Activated naive CD4-positive, alpha-beta T cell treated with anti-CD3 and anti-CD28 coated beads, Interleukin-2, amount 50 U/mL, for 24 hours (primary cell): Measurements from ENCODE around the gene HECW1.
"Not testable (repeated sequence)": the region's sequence is repeated elsewhere in the genome, so short reads cannot be mapped to it uniquely, and the experiment has no call there.

Experiments used
- H3K27ac Mint-ChIP-seq: one replicate; pipeline ENCODE4 v1.8.0; 2021; ENCODE audit warnings: mild to moderate bottlenecking, mixed read lengths
- H3K27me3 Mint-ChIP-seq: one replicate; pipeline ENCODE4 v1.8.0; 2021; ENCODE audit warnings: mixed read lengths
- H3K36me3 Mint-ChIP-seq: one replicate; pipeline ENCODE4 v1.8.0; 2021; ENCODE audit warnings: mixed read lengths
- H3K4me1 Mint-ChIP-seq: one replicate; pipeline ENCODE4 v1.8.0; 2021; ENCODE audit warnings: mixed read lengths
- H3K4me3 Mint-ChIP-seq: one replicate; pipeline ENCODE4 v1.8.0; 2021; ENCODE audit warnings: mild to moderate bottlenecking, mixed read lengths
- H3K9me3 Mint-ChIP-seq: one replicate; pipeline ENCODE4 v1.8.0; 2021; ENCODE audit warnings: mixed read lengths

The HECW1 gene

DNA sequence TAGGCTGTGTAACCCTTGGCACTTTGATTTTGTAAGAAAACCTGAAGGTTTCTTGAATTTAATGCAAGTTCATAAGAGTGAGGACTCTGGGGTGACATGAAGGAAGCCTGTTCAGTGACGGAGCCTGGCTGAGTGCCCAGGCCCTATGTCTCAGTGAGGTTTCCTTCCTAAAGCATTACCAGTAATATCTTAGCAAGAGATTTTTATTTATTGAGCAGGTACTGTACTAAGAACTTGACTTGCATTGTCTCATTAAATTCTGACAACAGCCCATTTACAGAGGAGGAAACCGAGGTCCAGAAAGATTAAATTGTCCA is 197.2 kb downstream of the HECW1 start:
- Mint-ChIP-seq H3K36me3 (no peaks in the 10 kb centered on the region), H3K4me3 (no peak overlapping the region), H3K9me3 (no peaks in the 10 kb centered on the region)

DNA sequence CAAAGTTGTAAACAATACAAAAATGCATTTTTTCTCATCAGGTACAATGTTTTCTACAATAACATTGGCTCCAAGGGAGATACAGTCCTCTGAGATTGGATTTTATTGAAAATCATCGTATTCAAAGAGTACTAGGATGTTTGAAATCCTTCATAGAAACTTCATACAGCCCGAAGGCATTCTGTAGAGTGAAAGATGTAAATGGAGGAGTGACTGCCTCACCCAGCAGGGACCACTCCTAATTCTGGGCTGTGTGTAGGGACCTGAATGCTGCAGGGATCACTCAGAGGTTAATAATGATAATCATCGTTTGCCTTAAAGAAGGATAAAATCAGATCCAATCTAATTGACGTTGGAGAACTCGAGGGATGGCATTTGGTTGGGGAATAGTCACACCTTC is 198.6 kb downstream of the HECW1 start:
- no peak overlapping the region for H3K4me3 Mint-ChIP-seq
- no peak overlapping the region for H3K27ac Mint-ChIP-seq
- H3K4me1 Mint-ChIP-seq = peaks cover 14% of the 10 kb centered on the region
- no peaks in the 10 kb centered on the region for H3K27me3 Mint-ChIP-seq
- no peaks in the 10 kb centered on the region for H3K36me3 Mint-ChIP-seq
- H3K9me3 Mint-ChIP-seq = no peaks in the 10 kb centered on the region

More for the DNA sequence above, 197.2 kb downstream of the HECW1 start:
- H3K4me1 Mint-ChIP-seq = peaks cover 18% of the 10 kb centered on the region
- no peaks in the 10 kb centered on the region for H3K27me3 Mint-ChIP-seq
- no peak overlapping the region for H3K27ac Mint-ChIP-seq

DNA sequence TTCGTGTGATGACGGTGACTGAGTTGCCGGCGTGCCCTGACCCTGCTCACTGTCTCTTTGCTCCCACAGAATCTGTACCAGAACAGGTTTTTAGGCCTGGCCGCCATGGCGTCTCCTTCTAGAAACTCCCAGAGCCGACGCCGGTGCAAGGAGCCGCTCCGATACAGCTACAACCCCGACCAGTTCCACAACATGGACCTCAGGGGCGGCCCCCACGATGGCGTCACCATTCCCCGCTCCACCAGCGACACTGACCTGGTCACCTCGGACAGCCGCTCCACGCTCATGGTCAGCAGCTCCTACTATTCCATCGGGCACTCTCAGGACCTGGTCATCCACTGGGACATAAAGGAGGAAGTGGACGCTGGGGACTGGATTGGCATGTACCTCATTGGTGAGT is 199.2 kb downstream of the HECW1 start:
- Mint-ChIP-seq H3K27me3 (no peaks in the 10 kb centered on the region), H3K36me3 (no peaks in the 10 kb centered on the region), H3K4me3 (no peak overlapping the region), H3K27ac (no peak overlapping the region), H3K9me3 (no peaks in the 10 kb centered on the region), H3K4me1 (peaks cover 14% of the 10 kb centered on the region)

DNA sequence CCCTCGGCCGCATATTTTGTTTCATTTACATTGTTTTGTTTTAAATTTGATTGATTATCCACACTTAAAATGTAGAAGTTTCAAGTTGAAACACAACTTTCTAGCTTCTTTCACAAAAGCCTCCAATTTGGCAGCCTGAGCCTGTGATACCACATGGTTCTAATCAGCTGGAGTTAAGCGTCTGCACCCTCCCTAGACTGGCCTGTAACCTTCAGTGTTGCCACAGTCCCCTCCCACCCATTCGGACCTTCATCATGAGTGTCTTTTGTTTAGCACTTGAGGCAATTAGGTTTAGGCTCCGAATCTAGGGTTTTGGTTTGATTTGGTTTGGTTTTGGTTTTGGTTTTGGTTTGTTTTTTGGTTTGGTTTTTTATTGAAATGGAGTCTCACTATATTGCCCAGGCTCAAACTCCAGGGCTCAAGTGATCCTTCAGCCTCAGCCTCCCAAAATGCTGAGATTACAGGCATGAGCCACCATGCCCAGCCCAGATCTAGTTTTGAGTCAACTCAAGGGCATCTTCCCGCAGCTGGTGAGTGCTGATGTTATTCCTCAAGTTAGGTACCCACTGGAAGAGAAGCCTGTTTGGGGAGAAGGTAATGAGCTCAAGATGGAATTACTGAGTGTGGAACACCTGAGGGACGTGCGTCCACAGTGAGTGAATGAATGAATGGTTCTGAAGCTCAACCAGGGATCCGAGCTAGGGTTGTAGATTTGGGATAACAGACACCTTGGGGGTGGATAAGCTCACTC is 201.4 kb downstream of the HECW1 start:
- Mint-ChIP-seq H3K9me3 (no peaks in the 10 kb centered on the region), H3K36me3 (no peaks in the 10 kb centered on the region), H3K4me3 (no peak overlapping the region), H3K27me3 (no peaks in the 10 kb centered on the region), H3K4me1 (peaks cover 14% of the 10 kb centered on the region), H3K27ac (no peak overlapping the region)

DNA sequence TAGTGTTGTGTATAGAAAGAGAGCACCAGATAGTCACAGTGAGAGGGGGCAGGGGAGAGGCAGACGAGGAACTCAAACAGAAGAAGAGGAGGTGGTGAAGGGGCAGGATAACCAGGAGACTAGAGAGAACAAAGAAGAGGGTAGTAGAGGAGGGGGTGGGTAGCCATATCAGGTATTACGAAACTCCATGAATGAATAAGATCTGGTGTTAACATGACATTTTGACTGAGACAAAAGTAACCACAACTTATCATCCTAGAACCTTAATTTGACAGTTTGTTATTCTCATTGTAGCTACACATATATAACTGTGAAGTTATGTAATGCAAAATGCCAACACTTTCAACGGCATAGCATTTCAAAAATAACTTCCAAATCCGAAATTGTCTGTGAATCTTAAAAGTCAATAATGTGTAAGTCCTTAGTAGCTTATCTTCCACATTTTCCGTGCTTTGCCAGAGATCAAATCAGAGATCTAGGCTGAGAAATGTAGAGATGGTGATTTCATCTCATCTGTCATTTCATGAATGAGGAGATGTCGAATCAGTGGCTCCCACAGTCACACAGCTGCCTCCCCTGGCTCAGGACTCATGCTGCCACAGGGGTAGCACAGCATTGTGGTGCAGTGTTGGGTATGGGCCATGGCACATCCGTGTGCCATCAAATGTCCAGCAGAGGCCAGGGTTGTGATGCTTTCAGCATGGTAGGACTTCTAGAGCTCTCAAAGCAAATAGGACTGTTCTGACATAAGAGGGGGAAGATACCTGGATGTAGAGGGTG is 202.1 kb downstream of the HECW1 start:
- no peak overlapping the region for H3K4me3 Mint-ChIP-seq
- no peaks in the 10 kb centered on the region for H3K36me3 Mint-ChIP-seq
- H3K4me1 Mint-ChIP-seq = peaks cover 14% of the 10 kb centered on the region
- no peak overlapping the region for H3K27ac Mint-ChIP-seq
- no peaks in the 10 kb centered on the region for H3K27me3 Mint-ChIP-seq
- H3K9me3 Mint-ChIP-seq = no peaks in the 10 kb centered on the region

DNA sequence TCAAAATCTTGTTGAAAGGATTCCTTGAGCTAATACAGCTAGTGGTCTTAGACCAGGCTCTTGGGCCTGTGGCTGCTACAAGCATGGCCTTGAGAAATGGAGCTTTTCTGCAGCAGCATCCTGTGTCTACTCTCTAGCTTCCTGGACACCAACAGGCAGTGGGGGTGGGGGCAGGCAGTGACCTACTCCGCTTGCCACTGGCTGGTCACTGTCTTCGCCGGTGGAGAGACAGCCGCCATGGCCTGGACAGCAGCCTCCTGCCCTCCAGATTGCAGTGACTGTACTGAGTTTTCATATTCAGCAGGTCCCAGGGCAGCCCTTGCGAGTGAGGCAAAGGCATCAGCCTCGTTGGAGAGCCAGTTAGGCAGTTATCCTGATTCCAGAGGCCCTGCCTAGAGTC is 204.6 kb downstream of the HECW1 start:
- no peak overlapping the region for H3K4me3 Mint-ChIP-seq
- H3K4me1 Mint-ChIP-seq = peaks cover 14% of the 10 kb centered on the region
- no peaks in the 10 kb centered on the region for H3K36me3 Mint-ChIP-seq
- H3K27ac Mint-ChIP-seq = no peak overlapping the region
- no peaks in the 10 kb centered on the region for H3K9me3 Mint-ChIP-seq
- no peaks in the 10 kb centered on the region for H3K27me3 Mint-ChIP-seq

DNA sequence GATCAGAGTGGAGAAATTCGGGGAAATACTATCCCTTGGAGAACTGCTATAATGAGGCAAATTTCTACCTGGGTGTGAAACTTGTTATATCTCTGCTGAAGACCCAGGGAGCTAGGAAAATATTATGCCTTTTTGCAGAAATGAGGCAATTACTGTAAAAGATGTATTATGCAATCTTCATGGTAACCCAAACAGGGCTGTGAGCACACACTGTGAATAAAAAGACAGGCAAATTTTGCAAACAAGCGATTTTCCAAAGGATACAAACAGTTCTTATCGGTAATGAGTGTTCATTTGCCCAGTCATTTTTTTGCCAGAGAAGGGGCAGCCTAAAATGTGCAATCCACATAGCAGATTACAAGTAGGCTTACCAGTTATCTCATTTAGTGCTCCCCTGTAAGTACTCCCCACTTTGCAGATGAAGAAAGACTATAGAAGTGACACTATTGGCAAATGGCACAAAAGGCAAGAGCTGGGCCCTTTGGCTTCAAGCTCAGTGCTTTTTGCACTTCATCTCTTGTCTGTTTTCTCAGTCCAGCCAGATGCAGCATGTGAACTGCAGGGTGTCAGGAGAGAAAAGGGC is 205.8 kb downstream of the HECW1 start:
- H3K9me3 Mint-ChIP-seq = no peaks in the 10 kb centered on the region
- peaks cover 14% of the 10 kb centered on the region for H3K4me1 Mint-ChIP-seq
- no peak overlapping the region for H3K4me3 Mint-ChIP-seq
- H3K27me3 Mint-ChIP-seq = no peaks in the 10 kb centered on the region
- no peaks in the 10 kb centered on the region for H3K36me3 Mint-ChIP-seq
- H3K27ac Mint-ChIP-seq = no peak overlapping the region

DNA sequence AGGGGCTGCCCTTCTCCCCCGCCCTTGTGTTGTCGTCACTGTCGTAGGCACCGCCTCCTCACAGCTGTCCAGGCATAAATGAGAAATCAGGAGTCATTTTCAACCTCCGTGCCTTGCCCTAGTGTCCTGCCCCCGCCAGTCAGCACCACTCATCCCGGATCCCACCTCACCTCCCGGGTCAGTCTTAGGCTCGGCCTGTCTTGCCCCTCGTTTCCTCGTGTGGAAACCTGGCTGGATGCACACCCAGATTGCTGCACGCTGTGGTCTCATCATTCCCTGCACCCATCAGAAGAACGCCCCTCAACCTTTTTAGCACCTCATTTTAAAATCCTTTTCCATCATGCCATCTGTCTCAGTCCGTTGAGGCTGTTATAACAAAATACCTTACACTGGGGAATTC is 213.1 kb downstream of the HECW1 start:
- H3K27ac Mint-ChIP-seq = no peak overlapping the region
- no peaks in the 10 kb centered on the region for H3K9me3 Mint-ChIP-seq
- H3K36me3 Mint-ChIP-seq = no peaks in the 10 kb centered on the region
- H3K27me3 Mint-ChIP-seq = peaks cover 1% of the 10 kb centered on the region
- H3K4me3 Mint-ChIP-seq = no peak overlapping the region
- H3K4me1 Mint-ChIP-seq = no peaks in the 10 kb centered on the region

DNA sequence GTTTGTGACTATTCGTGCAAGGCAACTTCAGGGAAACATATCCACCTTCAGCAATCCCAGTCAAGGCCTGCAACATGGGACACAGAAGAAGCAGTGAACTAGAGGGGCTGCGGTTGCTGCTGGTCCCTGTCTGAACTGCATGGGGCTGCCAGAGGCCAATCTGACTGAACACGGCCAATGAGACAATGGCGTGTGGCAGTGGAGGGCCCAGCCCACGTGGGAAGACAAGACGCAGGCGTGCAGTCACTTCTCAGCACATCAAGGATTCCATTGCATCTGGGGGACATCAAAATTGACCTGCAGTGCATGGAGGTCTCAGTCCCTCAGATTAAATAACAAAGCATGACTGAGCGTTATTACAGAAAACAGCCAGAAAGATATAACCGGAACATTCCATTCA is 215.9 kb downstream of the HECW1 start:
- Mint-ChIP-seq H3K4me3 (no peak overlapping the region), H3K27me3 (peaks cover 1% of the 10 kb centered on the region), H3K4me1 (no peaks in the 10 kb centered on the region), H3K36me3 (no peaks in the 10 kb centered on the region), H3K9me3 (no peaks in the 10 kb centered on the region), H3K27ac (no peak overlapping the region)

DNA sequence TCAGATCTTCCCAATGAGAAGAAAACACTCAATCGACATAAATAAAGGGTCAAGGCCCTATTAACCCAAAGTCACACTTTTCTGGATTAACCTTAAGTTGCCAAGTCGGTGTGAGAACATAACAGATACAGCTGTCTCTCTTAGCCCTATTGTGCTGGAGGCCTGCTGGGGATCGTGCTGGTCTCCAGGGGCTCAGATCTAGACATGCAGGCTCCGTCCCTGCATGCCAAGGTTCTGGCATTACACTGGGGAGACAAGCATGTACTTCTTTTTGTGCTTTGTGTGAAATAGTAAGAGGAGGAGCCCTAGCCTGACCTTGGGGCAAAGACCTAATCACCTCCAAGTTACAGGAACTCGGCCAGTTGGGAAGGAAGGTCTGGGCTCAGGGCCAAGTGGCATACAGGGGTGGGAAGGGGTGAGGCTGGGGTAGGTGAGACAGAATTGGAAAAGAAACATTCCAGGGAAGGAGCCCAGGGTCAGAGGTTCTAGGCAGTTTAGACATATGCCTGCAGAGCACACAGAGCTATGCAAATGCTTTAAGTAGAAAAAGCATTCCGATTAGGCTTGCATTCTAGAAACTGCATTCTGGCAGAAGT is 216.4 kb downstream of the HECW1 start:
- Mint-ChIP-seq H3K4me1 (no peaks in the 10 kb centered on the region), H3K4me3 (no peak overlapping the region), H3K9me3 (no peaks in the 10 kb centered on the region), H3K27me3 (peaks cover 1% of the 10 kb centered on the region), H3K27ac (no peak overlapping the region), H3K36me3 (no peaks in the 10 kb centered on the region)

DNA sequence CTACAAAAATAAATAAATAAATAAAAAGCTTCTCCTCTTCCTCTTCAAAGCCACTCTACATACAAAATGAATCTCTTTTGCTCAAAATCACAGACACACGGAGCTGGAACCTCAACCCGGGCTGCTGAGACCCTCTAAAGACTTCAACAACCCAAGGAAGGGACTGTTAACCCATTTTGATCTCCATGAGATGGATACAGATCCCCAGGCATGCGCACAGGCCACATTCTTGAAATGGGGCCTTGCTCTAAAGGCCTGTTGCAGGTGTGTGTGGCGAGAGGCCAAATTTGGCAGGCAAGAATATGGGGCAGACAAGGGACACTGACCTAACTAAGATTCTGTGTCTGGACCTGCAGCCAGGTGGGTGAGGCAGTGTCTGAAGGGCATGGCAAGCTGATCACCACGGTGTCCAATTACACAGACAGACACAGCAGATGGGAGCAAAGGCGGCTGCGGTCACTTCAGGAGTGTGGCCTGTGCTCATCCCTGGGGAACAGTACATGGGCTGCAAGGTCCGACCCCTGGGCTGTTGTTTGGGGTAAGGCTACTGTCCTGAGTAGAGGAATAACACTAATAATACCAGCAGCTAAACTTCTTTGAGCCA is 219.8 kb downstream of the HECW1 start:
- Mint-ChIP-seq H3K4me3 (no peak overlapping the region), H3K27ac (no peak overlapping the region), H3K27me3 (no peaks in the 10 kb centered on the region), H3K9me3 (no peaks in the 10 kb centered on the region), H3K36me3 (no peaks in the 10 kb centered on the region), H3K4me1 (no peaks in the 10 kb centered on the region)

DNA sequence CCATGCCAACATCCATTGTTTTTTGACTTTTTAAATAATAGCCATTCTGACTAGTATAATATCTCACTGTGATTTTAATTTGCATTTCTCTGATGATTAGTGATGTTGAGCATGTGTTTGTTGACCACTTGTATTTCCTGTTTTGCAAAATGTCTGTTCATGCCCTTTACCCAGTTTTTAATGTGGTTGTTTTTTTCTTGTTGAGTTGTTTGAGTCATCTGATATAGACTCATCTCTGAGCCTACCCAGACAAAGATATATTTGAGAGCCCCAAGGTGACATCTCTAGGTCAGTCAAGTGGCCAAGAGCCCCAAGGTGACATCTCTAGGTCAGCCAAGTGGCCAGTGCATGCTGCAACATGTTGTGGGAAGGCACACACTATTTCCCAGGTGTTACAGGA is 224.7 kb downstream of the HECW1 start:
- H3K27ac Mint-ChIP-seq = no peak overlapping the region
- no peaks in the 10 kb centered on the region for H3K36me3 Mint-ChIP-seq
- no peaks in the 10 kb centered on the region for H3K9me3 Mint-ChIP-seq
- H3K4me1 Mint-ChIP-seq = no peaks in the 10 kb centered on the region
- no peak overlapping the region for H3K4me3 Mint-ChIP-seq
- H3K27me3 Mint-ChIP-seq = peaks cover 4% of the 10 kb centered on the region

DNA sequence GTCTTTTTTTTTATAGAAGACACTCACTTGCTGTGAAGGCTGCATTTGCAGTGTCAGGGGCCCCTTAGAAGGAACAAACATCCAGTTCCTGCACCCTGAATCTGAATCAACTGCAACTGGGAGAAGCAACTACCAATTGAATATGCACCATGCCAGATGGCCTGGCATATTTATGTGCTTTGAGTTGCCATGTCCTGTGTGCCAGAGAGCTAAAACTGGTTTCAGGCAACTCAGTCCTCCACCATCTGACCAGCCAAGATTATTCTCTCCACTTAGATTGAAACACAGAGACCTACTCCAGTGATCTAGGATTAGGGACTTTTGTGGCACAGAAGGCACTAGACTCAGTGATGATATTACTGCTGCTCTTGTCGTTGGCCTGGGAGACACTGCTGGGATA is 225.4 kb downstream of the HECW1 start:
- Mint-ChIP-seq H3K27ac (no peak overlapping the region), H3K27me3 (peaks cover 4% of the 10 kb centered on the region), H3K4me3 (no peak overlapping the region)

DNA sequence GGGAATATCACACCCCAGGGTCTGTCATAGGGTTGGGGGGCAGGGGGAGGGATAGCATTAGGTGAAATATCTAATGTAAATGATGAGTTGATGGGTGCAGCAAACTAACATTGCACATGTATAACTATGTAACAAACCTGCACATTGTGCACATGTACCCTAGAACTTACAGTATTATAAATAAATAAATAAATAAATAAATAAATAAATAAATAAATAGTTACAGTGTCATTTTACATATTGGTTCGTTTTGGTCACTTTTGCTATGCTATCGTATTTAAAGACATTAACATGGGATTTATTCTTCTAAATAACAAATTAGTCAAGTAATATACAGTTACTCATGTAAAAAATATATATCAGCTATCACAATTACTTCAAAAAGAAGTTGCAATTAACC is 228.7 kb downstream of the HECW1 start:
- H3K36me3 Mint-ChIP-seq = no peaks in the 10 kb centered on the region
- H3K4me1 Mint-ChIP-seq = no peaks in the 10 kb centered on the region
- H3K9me3 Mint-ChIP-seq = no peaks in the 10 kb centered on the region
- H3K27me3 Mint-ChIP-seq = peaks cover 7% of the 10 kb centered on the region
- no peak overlapping the region for H3K27ac Mint-ChIP-seq
- H3K4me3 Mint-ChIP-seq = no peak overlapping the region

More for the DNA sequence above, 225.4 kb downstream of the HECW1 start:
- Mint-ChIP-seq H3K36me3 (no peaks in the 10 kb centered on the region), H3K9me3 (no peaks in the 10 kb centered on the region), H3K4me1 (no peaks in the 10 kb centered on the region)

DNA sequence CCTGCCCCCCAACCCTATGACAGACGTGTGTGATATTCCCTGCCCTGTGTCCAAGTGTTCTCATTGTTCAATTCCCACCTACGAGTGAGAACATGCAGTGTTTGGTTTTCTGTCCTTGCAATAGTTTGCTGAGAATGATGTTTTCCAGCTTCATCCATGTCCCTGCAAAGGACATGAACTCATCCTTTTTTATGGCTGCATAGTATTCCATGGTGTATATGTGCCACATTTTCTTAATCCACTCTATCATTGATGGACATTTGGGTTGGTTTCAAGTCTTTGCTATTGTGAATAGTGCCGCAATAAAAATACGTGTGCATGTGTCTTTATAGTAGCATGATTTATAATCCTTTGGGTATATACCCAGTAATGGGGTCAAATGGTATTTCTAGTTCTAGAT is 231.0 kb downstream of the HECW1 start:
- H3K4me1 Mint-ChIP-seq, H3K36me3 Mint-ChIP-seq, H3K4me3 Mint-ChIP-seq, H3K9me3 Mint-ChIP-seq, H3K27ac Mint-ChIP-seq: not testable (repeated sequence)
- H3K27me3 Mint-ChIP-seq = peaks cover 13% of the 10 kb centered on the region

DNA sequence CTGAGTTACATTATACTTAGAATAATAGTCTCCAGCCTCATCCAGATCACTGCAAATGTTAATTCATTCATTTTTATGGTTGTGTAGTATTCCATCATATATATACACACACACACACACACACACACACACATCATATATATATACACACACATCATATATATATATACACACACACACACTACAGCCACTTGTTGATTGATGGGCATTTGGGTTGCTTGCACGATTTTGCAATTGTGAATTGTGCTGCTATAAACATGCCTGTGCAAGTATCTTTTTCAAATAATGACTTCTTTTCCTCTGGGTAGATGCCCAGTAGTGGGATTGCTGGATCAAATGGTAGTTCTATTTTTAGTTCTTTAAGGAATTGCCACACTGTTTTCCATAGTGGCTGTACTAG is 233.2 kb downstream of the HECW1 start:
- H3K4me1 Mint-ChIP-seq, H3K27ac Mint-ChIP-seq, H3K4me3 Mint-ChIP-seq, H3K36me3 Mint-ChIP-seq: not testable (repeated sequence)
- H3K27me3 Mint-ChIP-seq = peaks cover 14% of the 10 kb centered on the region
- peaks cover 14% of the 10 kb centered on the region for H3K9me3 Mint-ChIP-seq
